GM10248 (cell line): ENCODE measurements around the gene KIF20A.

ENCODE experiments used
- CTCF ChIA-PET: fragments of 300-600 bp; sonication (Branson Sonifier 250); formaldehyde crosslinking; extraction: SDS; loops from one replicate; lab custom pipeline; 2021; ENCODE audit warnings: antibody characterized with exemption; lab: Yijun Ruan, JAX
- POLR2A ChIA-PET: fragments of 350-650 bp; sonication (Branson Sonifier 250); formaldehyde crosslinking; extraction: SDS; loops from one replicate; lab custom pipeline; 2020; ENCODE audit warnings: antibody characterized with exemption; lab: Yijun Ruan, JAX
- DNase-seq: peaks from one replicate; pipeline ENCODE4 v3.0.0; 2012; ENCODE audit errors: extremely low spot score
- TF ChIP-seq, protein P1 (sequence below): IDR thresholded peaks from 2 replicates; pipeline ENCODE4 v1.5.1; 2012; ENCODE audit warnings: mild to moderate bottlenecking, low read depth; ENCODE audit errors: extremely low read depth, missing control alignments, control extremely low read depth

Gene KIF20A

DNA sequence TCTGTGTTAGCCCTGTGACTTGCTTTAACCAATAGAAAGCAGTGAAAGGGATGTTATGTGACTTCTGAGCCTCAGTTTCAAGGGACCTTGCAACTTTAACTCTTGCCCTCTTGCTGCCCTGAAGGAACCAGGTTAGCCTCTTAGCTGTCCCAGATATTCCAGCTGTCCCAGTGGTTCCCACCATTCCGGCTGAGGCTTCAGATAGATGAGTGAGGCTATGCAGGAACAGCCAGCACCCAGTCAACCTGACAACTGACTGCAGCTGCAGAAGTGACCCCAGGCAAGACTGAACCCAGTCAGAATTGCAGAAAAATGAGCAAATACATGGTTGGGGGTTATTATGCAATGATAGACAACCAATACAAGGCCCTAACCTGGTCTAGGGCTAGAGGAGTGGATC lies 44.6 kb downstream of the KIF20A start:
- ChIA-PET POLR2A (interaction anchor here (0.5 to 1.6 kb wide), 2 partner anchors 116 to 177 kb away, joined by 4 to 7 read pairs; no protein-coding TSS in a partner anchor), CTCF (interaction anchor here (0.7 to 9.8 kb wide), 20 partner anchors 9 to 303 kb away, joined by 3 to 61 read pairs (median 4); partner anchors contain the start of genes CDC23 and KDM3B)
- TF ChIP-seq, protein P1, sequence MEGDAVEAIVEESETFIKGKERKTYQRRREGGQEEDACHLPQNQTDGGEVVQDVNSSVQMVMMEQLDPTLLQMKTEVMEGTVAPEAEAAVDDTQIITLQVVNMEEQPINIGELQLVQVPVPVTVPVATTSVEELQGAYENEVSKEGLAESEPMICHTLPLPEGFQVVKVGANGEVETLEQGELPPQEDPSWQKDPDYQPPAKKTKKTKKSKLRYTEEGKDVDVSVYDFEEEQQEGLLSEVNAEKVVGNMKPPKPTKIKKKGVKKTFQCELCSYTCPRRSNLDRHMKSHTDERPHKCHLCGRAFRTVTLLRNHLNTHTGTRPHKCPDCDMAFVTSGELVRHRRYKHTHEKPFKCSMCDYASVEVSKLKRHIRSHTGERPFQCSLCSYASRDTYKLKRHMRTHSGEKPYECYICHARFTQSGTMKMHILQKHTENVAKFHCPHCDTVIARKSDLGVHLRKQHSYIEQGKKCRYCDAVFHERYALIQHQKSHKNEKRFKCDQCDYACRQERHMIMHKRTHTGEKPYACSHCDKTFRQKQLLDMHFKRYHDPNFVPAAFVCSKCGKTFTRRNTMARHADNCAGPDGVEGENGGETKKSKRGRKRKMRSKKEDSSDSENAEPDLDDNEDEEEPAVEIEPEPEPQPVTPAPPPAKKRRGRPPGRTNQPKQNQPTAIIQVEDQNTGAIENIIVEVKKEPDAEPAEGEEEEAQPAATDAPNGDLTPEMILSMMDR, result no peak
- no peak for DNase-seq

DNA sequence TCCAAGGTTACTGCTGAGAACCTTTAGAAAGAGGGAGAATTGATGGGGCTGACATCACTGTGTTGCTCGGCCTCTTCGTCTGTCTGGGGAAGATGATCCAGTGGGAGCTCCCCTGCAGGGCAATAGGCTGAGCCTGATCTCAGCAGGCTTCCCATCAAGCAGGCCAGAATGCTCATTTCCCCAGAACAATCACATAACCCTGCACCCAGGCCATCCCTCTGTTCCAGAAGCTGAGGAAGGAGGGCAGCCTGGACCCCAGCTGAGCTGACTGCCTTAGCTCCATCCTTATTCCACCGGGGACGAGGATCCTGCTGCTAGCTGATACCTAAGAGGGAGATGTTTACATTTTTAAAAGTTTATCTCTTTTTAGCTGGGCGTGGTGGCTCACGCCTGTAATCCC lies 45.8 kb downstream of the KIF20A start:
- ChIA-PET POLR2A (interaction anchor here (1.6 kb wide), 1 partner anchor 115 kb away, joined by 4 read pairs; no protein-coding TSS in a partner anchor), CTCF (interaction anchor here (0.8 to 9.8 kb wide), 12 partner anchors 8 to 279 kb away, joined by 3 to 61 read pairs (median 6); partner anchors contain the start of genes CDC23 and KDM3B)
- DNase-seq, result no peak
- TF ChIP-seq, protein P1, result no peak

DNA sequence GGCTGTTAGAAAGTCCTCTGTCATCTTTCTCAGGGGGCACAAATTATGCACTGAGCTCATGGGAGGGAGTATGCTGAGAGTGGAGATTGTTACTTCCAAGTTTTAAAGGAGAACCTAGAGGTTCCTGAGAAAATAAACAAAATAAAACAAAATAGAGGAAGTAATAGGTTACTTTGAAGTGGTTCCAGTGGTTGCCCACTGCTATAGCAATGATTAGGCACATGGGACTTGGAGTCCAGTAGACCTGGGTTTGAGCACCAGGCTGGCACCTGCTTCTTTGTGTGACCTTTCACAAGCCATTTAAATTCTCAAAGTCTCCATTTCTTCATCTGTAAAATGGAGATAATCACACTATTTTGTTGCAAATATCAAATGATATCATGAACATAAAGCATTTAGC lies 48.0 kb downstream of the KIF20A start:
- CTCF ChIA-PET, result no interaction called here
- DNase-seq, result no peak
- TF ChIP-seq, protein P1, result no peak
- POLR2A ChIA-PET, result no interaction called here

DNA sequence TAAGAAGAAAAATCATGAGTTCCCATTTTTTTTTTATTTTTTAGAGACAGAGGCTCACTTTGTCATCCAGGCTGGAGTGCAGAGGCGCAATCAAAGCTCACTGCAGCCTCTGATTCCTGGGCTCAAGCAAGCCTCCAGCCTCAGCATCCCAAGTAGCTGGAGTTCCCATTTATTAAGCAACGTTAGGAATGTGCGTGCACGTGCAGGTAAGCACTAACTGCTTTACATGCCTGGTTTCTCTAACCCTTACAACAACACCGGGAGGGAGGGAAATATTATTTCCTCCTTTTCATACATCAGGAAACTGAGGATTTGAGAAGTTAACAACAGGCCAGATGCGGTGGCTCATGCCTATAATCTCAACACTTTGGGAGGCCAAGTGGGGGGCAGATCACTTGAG lies 50.5 kb downstream of the KIF20A start:
- ChIA-PET CTCF (interaction anchor here (0.9 kb wide), 1 partner anchor 8 kb away, joined by 3 read pairs; no protein-coding TSS in a partner anchor), POLR2A (no interaction called here)

DNA sequence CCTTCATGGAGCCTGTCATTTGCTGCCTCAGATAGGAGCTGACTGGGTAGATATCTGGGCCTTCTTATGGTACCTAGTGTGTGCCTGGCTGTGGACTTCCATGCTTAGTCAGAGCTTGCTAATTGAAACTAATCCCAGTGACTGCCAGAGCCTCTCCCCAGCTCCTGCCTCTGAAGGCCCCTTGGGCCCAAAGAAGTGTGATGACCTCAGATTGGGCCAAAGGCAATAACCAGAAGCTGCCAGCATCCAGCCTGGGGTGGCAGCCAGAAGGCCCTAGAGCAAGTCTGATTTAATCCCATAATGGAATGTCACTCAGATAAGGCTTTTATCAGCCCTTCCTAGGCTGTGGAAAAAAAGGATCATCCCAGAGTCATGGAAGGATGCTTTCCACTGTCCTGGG lies 51.3 kb downstream of the KIF20A start:
- ChIA-PET POLR2A (no interaction called here), CTCF (interaction anchor here (0.9 kb wide), 1 partner anchor 9 kb away, joined by 3 read pairs; no protein-coding TSS in a partner anchor)
- TF ChIP-seq, protein P1, result no peak
- DNase-seq, result no peak

More for the DNA sequence above, 50.5 kb downstream of the KIF20A start:
- no peak for DNase-seq
- TF ChIP-seq, protein P1, result no peak

DNA sequence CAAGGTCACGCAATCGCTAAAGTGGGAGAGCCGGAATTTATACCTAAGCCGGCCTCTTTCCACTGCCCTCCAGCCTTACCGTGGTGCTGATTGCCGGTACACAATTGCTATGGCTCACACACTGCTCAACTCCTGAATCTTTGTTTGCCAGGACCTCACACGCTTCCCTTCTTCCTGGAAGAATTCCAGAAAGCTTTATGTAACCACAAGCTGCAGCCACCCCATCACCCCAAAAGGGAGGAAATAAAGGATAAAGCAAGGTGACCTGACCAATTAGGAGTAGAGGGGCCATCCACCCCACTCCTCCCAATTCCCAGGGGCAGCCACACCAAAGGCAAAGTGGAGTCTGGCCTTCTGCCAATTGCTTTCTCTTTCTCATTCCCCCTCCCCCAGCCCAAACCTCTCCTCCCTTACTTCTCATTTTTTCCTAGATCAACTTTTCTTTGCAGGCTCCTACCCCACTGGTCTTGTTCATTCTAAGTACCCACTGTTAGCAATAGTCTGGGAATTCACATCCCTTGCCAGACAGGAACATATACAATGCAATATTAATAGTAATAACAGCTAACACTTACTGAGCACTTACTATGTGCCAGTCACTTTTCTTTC lies 52.2 kb downstream of the KIF20A start:
- no peak for DNase-seq
- ChIA-PET POLR2A (no interaction called here), CTCF (interaction anchor here (1.0 to 2.7 kb wide), 3 partner anchors 8 to 22 kb away, joined by 4 to 14 read pairs (median 9); no protein-coding TSS in a partner anchor)
- TF ChIP-seq, protein P1, result no peak
